K562 (cell line): ENCODE data around the gene ELSPBP1. TPM values are rescaled to one million over a fixed set of nuclear protein-coding genes. Genes with fewer than 3 reads are reported as not detected.

Experiments
- ATAC-seq: fragments of 200-7000 bp; cut with Tn5 transposase; 3 replicates; pipeline ENCODE4 v1.9.1; 2020; ENCODE audit warnings: moderate library complexity
- BruUV-seq: library from RNA; stranded (reverse); fragments of 400-500 nt; replicated peaks from 2 replicates; lab custom pipeline; 2021; lab: Mats Ljungman, UMichigan
- CTCF ChIA-PET: fragments of 300-600 bp; formaldehyde crosslinking; extraction: SDS; loops from one replicate; lab custom pipeline; 2021; ENCODE audit warnings: low intra/inter-chr PET ratio; lab: Yijun Ruan, JAX
- POLR2A ChIA-PET: fragments of 300-600, 350-650 bp; sonication (Branson Sonifier 250); formaldehyde crosslinking; extraction: SDS; loops from one replicate; lab custom pipeline; 2021; ENCODE audit warnings: antibody characterized with exemption, inconsistent platforms; lab: Yijun Ruan, JAX
- DNase-seq, 4 experiments: peaks; one replicate each; pipeline versions ENCODE4 v3.0.0 to v3.0.0-alpha.2; 2011 to 2018; ENCODE audit warnings: low spot score in 3 of 4, mixed read lengths in 3 of 4; ENCODE audit errors: extremely low read depth in 1 of 4
- FAIRE-seq: peaks from 2 replicates; lab custom pipeline; 2011; peaks lifted over from hg19 to GRCh38; lab: Jason Lieb, UNC
- H2AFZ ChIP-seq: 2 replicates; pipeline ENCODE4 v1.6.0; 2011; ENCODE audit warnings: low read depth, low read length, control low read depth, inconsistent platforms
- H3K27ac ChIP-seq: fragments of 200-600 bp; 3 replicates; pipeline ENCODE4 v1.8.0; 2011; ENCODE audit warnings: low read depth, mild to moderate bottlenecking, control low read depth, inconsistent platforms, low read length, moderate library complexity, mixed read lengths; ENCODE audit errors: extremely low read depth
- H3K27me3 ChIP-seq, 2 experiments: fragments of 300-600 bp in 1 of 2; 2 replicates in 1 of 2; 3 replicates in 1 of 2; pipeline versions ENCODE4 v1.6.0 to v1.8.0; 2011; ENCODE audit warnings: inconsistent platforms in 2 of 2, low read length in 2 of 2, mild to moderate bottlenecking in 1 of 2, mixed read lengths in 1 of 2, moderate library complexity in 1 of 2; ENCODE audit not compliant: control insufficient read depth in 2 of 2, insufficient read depth in 2 of 2
- H3K36me3 ChIP-seq: fragments of 300-600 bp; 3 replicates; pipeline ENCODE4 v1.8.0; 2011; ENCODE audit warnings: mild to moderate bottlenecking, low read length, inconsistent platforms; ENCODE audit not compliant: control insufficient read depth, insufficient read depth
- H3K4me1 ChIP-seq, 2 experiments: fragments of 200-600 bp in 1 of 2; replicated peaks in 1 of 2; 2 replicates in 1 of 2; 3 replicates in 1 of 2; pipeline versions ENCODE4 v1.5.1 to v1.8.0; 2011; ENCODE audit warnings: inconsistent platforms in 2 of 2, low read length in 2 of 2, mild to moderate bottlenecking in 1 of 2, mixed read lengths in 1 of 2, moderate library complexity in 1 of 2; ENCODE audit not compliant: control insufficient read depth in 2 of 2, insufficient read depth in 2 of 2
- H3K4me2 ChIP-seq: 2 replicates; pipeline ENCODE4 v1.6.1; 2011; ENCODE audit warnings: low read length, control low read depth, inconsistent platforms, mixed read lengths; ENCODE audit not compliant: insufficient read depth
- H3K4me3 ChIP-seq: fragments of 200-600 bp; sonication (generic), shearing (Covaris generic); 2 replicates; pipeline ENCODE4 v1.5.1; 2016; ENCODE audit warnings: control low read depth, inconsistent platforms
- H3K79me2 ChIP-seq: fragments of 200-600 bp; 3 replicates; pipeline ENCODE4 v1.8.0; 2011; ENCODE audit warnings: low read length, inconsistent platforms; ENCODE audit not compliant: control insufficient read depth, insufficient read depth
- H3K9ac ChIP-seq, 2 experiments: 2 replicates each; pipeline versions ENCODE4 v1.6.0 to v1.6.1; 2011; ENCODE audit warnings: low read depth in 2 of 2, low read length in 2 of 2, control low read depth in 1 of 2, inconsistent platforms in 1 of 2, mild to moderate bottlenecking in 1 of 2, mixed read lengths in 1 of 2; ENCODE audit not compliant: insufficient read depth in 1 of 2
- H3K9me1 ChIP-seq: one replicate; pipeline ENCODE4 v1.6.0; 2011; ENCODE audit warnings: inconsistent platforms, mild to moderate bottlenecking, low read length, moderate library complexity; ENCODE audit not compliant: control insufficient read depth, insufficient read depth
- H3K9me3 ChIP-seq: replicated peaks from 2 replicates; pipeline ENCODE4 v1.5.1; 2011; ENCODE audit warnings: low read depth, low read length, inconsistent platforms; ENCODE audit not compliant: control insufficient read depth, insufficient read depth
- H4K20me1 ChIP-seq: replicated peaks from 2 replicates; pipeline ENCODE4 v1.6.1; 2011; ENCODE audit warnings: low read length, inconsistent platforms, mixed read lengths; ENCODE audit not compliant: control insufficient read depth, insufficient read depth
- ARHGAP35 ChIP-seq: fragments of 450-650 bp; IDR thresholded peaks from 2 replicates; pipeline ENCODE4 v1.6.1; 2018; ENCODE audit not compliant: partially characterized antibody
- CBX5 ChIP-seq: IDR thresholded peaks from 2 replicates; pipeline ENCODE4 v1.6.1; 2014; ENCODE audit warnings: low read depth, borderline replicate concordance
- ESRRB ChIP-seq: fragments of 250-450 bp; sonication (Bioruptor Pico); IDR thresholded peaks from 2 replicates; pipeline ENCODE4 v1.5.0; 2020; ENCODE audit warnings: mild to moderate bottlenecking, moderate library complexity, borderline replicate concordance
- HNRNPH1 ChIP-seq: fragments of 200-400 bp; formaldehyde crosslinking; optimal IDR thresholded peaks from 2 replicates; pipeline ENCODE3; 2017; ENCODE audit warnings: low read depth, mild to moderate bottlenecking, low read length, moderate library complexity
- MEF2A ChIP-seq: IDR thresholded peaks from 2 replicates; pipeline ENCODE4 v1.6.1; 2011; ENCODE audit warnings: low read depth, mild to moderate bottlenecking, low read length, moderate library complexity; ENCODE audit not compliant: control insufficient read depth
- TAF1 ChIP-seq: IDR thresholded peaks from 2 replicates; pipeline ENCODE4 v1.6.1; 2011; ENCODE audit warnings: mild to moderate bottlenecking, low read length, moderate library complexity; ENCODE audit not compliant: insufficient read depth, control insufficient read depth, severe bottlenecking; ENCODE audit errors: extremely low read depth
- THAP7 ChIP-seq: fragments of 250-450 bp; sonication (Bioruptor Pico); IDR thresholded peaks from 2 replicates; pipeline ENCODE4 v1.5.0; 2021
- WGBS: fragments of 100-300 bp; shearing (Covaris generic); methylation state at CpG from one replicate; pipeline ENCODE4 v1.1.6; 2016; ENCODE audit warnings: low coverage, mixed read lengths; ENCODE audit not compliant: insufficient coverage; ENCODE audit errors: missing lambda C conversion rate; 5-methylcytosine and 5-hydroxymethylcytosine counted together
- in situ Hi-C: fragments of 300-500 bp; cut with MboI; formaldehyde crosslinking; loops from 4 replicates; pipeline ENCODE4 v1.15.0; 2018; ENCODE audit warnings: inconsistent platforms, mixed read lengths
- intact Hi-C: fragments of 100-400 bp; cut with micrococcal nuclease; formaldehyde crosslinking; loops from 2 replicates; pipeline ENCODE4 v1.14.2; 2022
- polyA plus RNA-seq, 8 experiments: library from polyadenylated mRNA; depleted of rRNA in 4 of 8; stranded (reverse) in 5 of 8; unstranded in 3 of 8; fragments of >200 nt; fragmentation: Nextera tagmentation in 2 of 8; fragmentation: Illumina TruSeq in 1 of 8; extraction: Ambion mirVana in 2 of 8; extraction: Trizol in 1 of 8; gene quantifications; 2 replicates each; pipeline versions ENCODE4 v1.2.1 to v1.2.3, GENCODE V29; 2011 to 2014; ENCODE audit warnings: inconsistent platforms in 1 of 8, missing spikeins in 1 of 8
- total RNA-seq, 7 experiments: library from RNA; depleted of rRNA in 6 of 7; stranded (reverse); fragments of >200 nt in 6 of 7; fragmentation: Illumina TruSeq in 2 of 7; extraction: Trizol in 2 of 7; gene quantifications; 2 replicates each; pipeline versions ENCODE4 v1.2.1 to v1.2.3, GENCODE V29; 2011 to 2021; ENCODE audit warnings: low replicate concordance in 1 of 7
- TF ChIP-seq, protein P1 (sequence below): fragments of 250-450 bp; sonication (Bioruptor Pico); IDR thresholded peaks from 2 replicates; pipeline ENCODE4 v1.8.0; 2022; ENCODE audit warnings: moderate library complexity, mild to moderate bottlenecking, inconsistent platforms
- TF ChIP-seq, protein P2 (sequence below): fragments of 200-800 bp; sonication (Bioruptor generic); IDR thresholded peaks from 2 replicates; pipeline ENCODE4 v1.6.1; 2017; ENCODE audit warnings: missing genetic modification characterization, missing compliant biosample characterization

ELSPBP1 gene
- total and polyA plus RNA-seq, 9 of the 15 experiments (the other 6 are each of a cell fraction or from before 2014, with no cell fraction given), result not detected

DNA sequence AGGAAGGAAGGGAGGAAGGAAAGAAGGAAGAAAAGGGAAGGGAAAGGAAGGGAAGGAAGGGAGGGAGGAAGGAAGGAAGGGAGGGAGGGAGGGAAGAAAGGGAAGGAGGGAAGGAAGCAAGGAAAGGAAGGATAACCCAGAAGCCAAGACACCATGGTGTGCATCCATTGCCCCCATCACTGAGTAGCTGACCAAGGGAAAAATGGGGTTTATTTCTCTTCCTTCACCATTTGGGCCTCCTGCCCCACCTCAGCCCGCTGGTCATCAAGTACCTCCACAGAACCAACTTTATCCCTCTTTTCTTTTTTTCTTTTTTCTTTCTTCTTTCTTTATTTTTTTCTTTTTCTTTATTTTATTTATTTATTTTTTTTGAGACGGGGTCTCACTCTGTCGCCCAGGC is 29.1 kb downstream of the ELSPBP1 start:
- no TSS peak for BruUV-seq
- no peak for DNase-seq
- TF ChIP-seq MEF2A (no peak), THAP7 (CRISPR knock-in tag) (no peak), CBX5 (no peak), ARHGAP35 (no peak), TAF1 (no peak), ESRRB (CRISPR knock-in tag) (no peak), HNRNPH1 (no peak)
- TF ChIP-seq, protein P1, sequence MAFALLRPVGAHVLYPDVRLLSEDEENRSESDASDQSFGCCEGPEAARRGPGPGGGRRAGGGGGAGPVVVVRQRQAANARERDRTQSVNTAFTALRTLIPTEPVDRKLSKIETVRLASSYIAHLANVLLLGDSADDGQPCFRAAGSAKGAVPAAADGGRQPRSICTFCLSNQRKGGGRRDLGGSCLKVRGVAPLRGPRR (CRISPR knock-in tag), result no peak
- TF ChIP-seq, protein P2, sequence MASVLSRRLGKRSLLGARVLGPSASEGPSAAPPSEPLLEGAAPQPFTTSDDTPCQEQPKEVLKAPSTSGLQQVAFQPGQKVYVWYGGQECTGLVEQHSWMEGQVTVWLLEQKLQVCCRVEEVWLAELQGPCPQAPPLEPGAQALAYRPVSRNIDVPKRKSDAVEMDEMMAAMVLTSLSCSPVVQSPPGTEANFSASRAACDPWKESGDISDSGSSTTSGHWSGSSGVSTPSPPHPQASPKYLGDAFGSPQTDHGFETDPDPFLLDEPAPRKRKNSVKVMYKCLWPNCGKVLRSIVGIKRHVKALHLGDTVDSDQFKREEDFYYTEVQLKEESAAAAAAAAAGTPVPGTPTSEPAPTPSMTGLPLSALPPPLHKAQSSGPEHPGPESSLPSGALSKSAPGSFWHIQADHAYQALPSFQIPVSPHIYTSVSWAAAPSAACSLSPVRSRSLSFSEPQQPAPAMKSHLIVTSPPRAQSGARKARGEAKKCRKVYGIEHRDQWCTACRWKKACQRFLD (CRISPR knock-in tag), result no peak
- Histone ChIP-seq H3K4me3 (no peak overlapping the region), H3K79me2 (no peaks in the 10 kb centered on the region), H3K9ac (no peak overlapping the region), H3K27me3 (peaks cover 13 to 35% of the 10 kb centered on the region in 2 experiments), H2AFZ (no peak overlapping the region), H3K27ac (no peak overlapping the region), H3K36me3 (no peaks in the 10 kb centered on the region), H3K9me3 (no peaks in the 10 kb centered on the region), H3K4me2 (no peak overlapping the region), H4K20me1 (no peaks in the 10 kb centered on the region; the same call in 1 of the 2 replicates), H3K4me1 (no peaks in the 10 kb centered on the region), H3K9me1 (no peaks in the 10 kb centered on the region)
- ChIA-PET CTCF (no interaction called here), POLR2A (no interaction called here)
- no peak for FAIRE-seq
- ATAC-seq, result no peak
- 9% methylated on average over 3 of the region's 3 CpGs for WGBS
- intact Hi-C loops (no loop called here), in situ Hi-C loops (no loop called here)
